PC-3 (cell line): ENCODE measurements around the gene KDM2B.

Experiments
- EZH2phosphoT487 ChIP-seq: fragments of 300-600 bp; sonication (generic); IDR thresholded peaks from 2 replicates; pipeline ENCODE4 v1.6.1; 2018; ENCODE audit warnings: mild to moderate bottlenecking, antibody characterized with exemption, low read length, borderline replicate concordance
- TF ChIP-seq, protein P1 (sequence below): fragments of 300-600 bp; sonication (generic); conservative IDR thresholded peaks from 2 replicates; pipeline ENCODE4 v1.5.1; 2017; ENCODE audit warnings: antibody characterized with exemption, low read depth, mild to moderate bottlenecking, low read length

DNA sequence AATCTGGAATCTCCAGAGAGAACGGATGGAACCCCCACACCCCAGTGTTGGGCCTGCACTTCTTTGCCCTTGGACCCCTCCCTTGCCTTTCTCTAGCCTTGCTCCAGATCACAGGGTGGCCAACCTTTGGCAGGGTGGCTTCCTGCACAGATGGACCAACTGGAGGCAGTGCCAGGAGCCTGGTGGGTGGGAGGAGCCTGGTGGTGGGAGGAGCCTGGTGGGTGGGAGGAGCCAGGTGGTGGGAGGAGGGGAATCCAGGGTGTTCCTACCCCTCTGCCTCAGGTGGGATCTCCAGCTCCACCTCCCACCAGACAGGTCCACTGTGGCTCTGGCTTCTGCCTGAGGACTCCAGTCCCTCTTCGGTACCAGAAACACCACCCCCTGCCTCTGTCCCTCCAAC lies 30.5 kb upstream of the KDM2B start:
- TF ChIP-seq, protein P1, sequence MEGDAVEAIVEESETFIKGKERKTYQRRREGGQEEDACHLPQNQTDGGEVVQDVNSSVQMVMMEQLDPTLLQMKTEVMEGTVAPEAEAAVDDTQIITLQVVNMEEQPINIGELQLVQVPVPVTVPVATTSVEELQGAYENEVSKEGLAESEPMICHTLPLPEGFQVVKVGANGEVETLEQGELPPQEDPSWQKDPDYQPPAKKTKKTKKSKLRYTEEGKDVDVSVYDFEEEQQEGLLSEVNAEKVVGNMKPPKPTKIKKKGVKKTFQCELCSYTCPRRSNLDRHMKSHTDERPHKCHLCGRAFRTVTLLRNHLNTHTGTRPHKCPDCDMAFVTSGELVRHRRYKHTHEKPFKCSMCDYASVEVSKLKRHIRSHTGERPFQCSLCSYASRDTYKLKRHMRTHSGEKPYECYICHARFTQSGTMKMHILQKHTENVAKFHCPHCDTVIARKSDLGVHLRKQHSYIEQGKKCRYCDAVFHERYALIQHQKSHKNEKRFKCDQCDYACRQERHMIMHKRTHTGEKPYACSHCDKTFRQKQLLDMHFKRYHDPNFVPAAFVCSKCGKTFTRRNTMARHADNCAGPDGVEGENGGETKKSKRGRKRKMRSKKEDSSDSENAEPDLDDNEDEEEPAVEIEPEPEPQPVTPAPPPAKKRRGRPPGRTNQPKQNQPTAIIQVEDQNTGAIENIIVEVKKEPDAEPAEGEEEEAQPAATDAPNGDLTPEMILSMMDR, result no peak
- no peak for TF ChIP-seq EZH2phosphoT487
